ENCODE data around the gene KIAA1671.
A peak's percentile ranks its signal among the peaks of the same experiment; 100 is the strongest.

Gene KIAA1671

DNA sequence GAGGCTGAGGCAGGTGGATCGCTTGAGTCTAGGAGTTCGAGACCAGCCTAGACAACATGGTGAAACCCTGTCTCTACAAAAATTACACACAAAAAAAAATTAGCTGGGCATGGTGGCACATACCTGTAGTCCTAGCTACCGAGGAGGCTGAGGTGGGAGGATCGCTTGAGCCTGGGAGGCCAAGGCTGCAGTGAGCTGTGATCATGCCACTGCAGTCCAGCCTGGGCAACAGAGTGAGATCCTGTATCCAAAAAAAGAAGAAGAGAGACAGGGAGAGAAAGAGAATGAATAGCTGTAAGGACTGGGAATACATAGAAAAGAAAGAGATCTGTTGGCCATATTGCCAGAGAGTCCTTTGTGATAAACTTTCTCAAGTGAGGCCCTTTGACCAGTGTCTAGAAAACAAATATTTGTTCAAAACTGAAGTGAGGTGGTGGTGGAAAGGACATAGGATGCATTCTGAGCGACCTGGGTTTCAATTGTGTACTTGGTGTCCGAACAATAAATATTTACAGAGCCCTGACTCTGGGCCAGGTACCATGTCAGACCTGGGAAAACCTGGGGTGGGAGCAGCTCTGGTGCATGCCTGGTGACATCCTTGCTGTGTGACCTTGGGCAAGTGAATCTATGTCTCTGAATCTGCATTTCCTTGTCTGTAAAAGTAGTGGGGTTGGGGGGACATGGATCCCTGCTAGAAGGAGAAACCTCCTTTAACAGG is 157.5 kb downstream of the KIAA1671 start:
- no peak for DNase-seq (ENCODE audit: extremely low read depth in 1 of 2, low read depth in 1 of 2)

GRCh38 chr22:25110596-25110845 is 158.0 kb downstream of the KIAA1671 start:
- DNase-seq (ENCODE audit: extremely low read depth in 1 of 2, low read depth in 1 of 2) = no peak

- peak in 1 of 2 donors; percentile 10 for DNase-seq (ENCODE audit: extremely low read depth in 1 of 2, low read depth in 1 of 2)
Observed at GRCh38 chr22:25110846-25111578, 158.5 kb downstream of the KIAA1671 start.

DNA sequence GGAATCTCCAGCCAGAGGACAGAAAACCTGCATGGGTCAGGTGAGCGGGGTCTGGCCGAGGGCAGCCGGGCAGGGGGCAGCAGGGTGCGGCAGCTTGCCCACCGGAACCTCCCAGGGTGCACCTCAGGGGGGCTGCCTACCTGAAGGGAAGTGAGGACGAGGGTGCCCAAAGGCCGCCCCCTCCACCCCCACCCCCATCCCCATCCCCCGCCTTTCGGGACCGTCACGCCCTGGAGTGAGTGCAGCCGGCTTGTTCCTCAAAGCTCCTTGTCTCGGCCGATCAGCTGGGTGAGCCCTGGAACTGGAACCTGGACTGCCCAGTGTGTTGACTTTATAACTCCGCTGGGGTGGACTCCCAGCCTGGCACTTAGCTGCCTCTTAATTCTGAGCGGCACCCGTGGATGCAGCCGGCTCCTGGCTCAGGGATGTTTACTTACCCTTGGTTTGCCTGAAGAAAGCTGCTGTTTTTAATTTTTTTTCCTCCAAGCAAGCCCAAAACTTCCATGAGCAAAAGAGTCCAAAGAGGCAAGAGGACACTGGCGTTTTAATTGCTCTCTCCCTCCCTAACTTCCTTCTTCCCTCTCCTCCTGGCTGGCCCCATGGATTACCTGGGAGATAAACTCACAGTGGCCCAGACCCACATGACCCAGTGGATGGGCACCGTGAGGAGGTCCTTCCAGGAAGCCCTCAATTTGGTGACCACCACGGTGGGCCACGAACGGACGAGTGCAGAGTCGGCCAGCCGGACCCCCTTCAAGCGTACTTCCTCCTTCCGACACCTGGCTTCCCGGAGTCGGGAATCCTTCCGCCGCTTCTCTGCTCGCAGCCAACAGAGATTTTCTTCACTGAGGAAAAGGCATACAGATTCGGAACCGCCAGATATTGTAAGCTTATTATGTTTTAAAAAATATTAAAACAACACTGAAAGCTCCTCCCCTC is 159.3 kb downstream of the KIAA1671 start:
- DNase-seq (ENCODE audit: extremely low read depth in 1 of 2, low read depth in 1 of 2) = no peak

GRCh38 chr22:25112538-25113253 is 160.2 kb downstream of the KIAA1671 start:
- no peak for DNase-seq (ENCODE audit: extremely low read depth in 1 of 2, low read depth in 1 of 2)

DNA sequence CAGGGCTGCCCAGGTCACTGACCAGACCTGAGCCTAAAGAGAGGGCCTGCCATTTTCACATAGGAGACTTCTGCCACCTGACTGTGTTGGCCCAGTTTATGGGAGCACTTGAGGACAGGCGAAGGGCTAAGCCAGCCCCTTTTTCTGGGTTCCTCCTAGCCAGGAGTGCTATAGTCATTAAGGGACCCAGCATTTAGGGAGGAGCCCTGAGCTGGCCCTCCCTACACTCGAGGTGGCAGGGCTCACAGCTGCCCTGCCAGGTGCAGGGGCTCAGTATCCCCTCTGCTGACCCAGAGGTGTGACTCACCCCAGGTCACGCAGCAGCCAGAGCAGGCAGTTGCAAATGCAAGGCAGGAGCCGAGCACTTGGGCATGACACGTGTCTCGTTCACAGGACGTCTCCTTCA is 160.8 kb downstream of the KIAA1671 start:
- no peak for DNase-seq (ENCODE audit: extremely low read depth in 1 of 2, low read depth in 1 of 2)

- no peak for DNase-seq (ENCODE audit: extremely low read depth in 1 of 2, low read depth in 1 of 2)
Observed at GRCh38 chr22:25114369-25115362, 162.2 kb downstream of the KIAA1671 start.

DNA sequence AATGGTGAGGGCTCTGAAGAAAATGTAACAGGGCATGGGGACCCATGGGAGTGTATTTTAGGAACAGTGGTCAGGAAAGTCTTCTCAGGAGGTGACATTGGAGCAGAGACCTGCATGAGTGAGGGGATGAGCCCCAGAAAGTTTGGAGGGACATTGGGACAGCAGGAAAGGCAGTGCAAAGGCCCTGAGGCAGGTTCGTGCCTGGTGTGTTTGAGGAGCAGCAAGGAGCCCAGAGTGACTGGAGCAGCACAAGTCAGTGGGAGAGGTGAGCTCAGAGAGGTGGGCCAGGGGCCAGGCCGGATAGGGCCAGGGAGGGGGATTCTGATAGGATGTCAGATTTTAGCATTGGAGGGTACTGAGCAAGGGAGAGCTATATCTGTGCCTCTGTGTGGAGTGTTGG is 167.1 kb downstream of the KIAA1671 start:
- no peak for DNase-seq (ENCODE audit: extremely low read depth in 1 of 2, low read depth in 1 of 2)

GRCh38 chr22:25120093-25120561 is 167.6 kb downstream of the KIAA1671 start:
- no peak for DNase-seq (ENCODE audit: extremely low read depth in 1 of 2, low read depth in 1 of 2)

- DNase-seq (ENCODE audit: extremely low read depth in 1 of 2, low read depth in 1 of 2) = no peak
Observed at GRCh38 chr22:25120761-25121212, 168.3 kb downstream of the KIAA1671 start.

- no peak for DNase-seq (ENCODE audit: extremely low read depth in 1 of 2, low read depth in 1 of 2)
Observed at GRCh38 chr22:25122136-25122764, 169.7 kb downstream of the KIAA1671 start.

DNA sequence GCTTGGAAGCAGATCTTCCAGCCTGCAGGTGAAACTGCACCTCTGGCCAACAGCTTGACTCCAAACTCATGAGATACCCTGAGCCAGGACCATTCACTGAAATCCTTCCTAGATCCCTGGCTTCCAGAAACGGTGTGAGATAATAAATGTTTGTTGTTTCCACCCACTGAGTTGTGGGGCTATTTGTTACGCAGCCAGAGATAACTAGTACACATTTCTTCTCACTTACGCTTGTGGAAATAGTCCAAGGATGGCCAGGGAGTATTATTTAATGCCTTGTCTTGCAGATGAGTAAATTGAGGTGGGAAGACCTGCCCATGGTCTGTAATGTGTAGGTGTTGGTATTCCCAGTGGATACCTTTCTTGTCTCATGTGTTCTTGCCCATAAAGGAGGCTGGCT is 171.2 kb downstream of the KIAA1671 start:
- no peak for DNase-seq (ENCODE audit: extremely low read depth in 1 of 2, low read depth in 1 of 2)

- DNase-seq (ENCODE audit: extremely low read depth in 1 of 2, low read depth in 1 of 2) = no peak
Observed at GRCh38 chr22:25125693-25126357, 173.3 kb downstream of the KIAA1671 start.

- DNase-seq (ENCODE audit: extremely low read depth in 1 of 2, low read depth in 1 of 2) = no peak
Observed at GRCh38 chr22:25126510-25126909, 174.0 kb downstream of the KIAA1671 start.

GRCh38 chr22:25127318-25127717 is 174.8 kb downstream of the KIAA1671 start:
- no peak for DNase-seq (ENCODE audit: extremely low read depth in 1 of 2, low read depth in 1 of 2)

GRCh38 chr22:25130462-25130861 is 177.9 kb downstream of the KIAA1671 start:
- DNase-seq (ENCODE audit: extremely low read depth in 1 of 2, low read depth in 1 of 2) = no peak

DNA sequence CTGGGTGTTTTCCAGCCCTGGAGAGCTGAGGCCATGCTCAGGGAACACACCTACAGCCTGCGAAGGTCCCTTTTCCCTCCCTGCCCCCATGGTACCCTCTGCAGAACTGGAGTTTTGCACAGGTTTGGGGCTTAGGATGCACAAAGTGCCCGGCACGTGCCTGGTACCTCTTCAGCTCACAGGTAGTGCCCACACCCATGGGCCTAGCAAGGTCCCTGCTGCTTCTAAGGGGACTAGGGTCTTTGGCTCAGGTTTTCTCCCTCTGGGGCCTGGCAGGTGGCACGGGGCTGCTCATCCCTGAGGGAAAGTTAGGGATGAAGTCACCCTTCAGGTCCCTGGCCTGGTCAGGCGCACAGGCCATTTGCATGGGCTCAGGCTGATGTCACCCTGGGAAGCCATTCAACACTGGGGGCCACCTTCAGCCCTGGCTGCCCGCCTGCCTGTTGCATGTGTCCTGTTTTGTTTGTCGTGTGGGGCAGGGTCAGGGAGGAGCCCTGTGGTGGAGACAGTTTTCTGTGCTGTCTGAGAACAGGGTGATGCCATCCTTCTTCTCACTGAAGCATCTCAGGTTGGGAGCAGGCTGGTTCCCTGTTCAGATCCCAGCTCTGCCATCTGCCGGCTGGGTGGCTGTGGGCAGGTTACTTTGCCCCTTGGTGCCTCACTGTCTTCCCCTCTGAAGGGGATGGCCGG is 178.8 kb downstream of the KIAA1671 start:
- no peak for DNase-seq (ENCODE audit: extremely low read depth in 1 of 2, low read depth in 1 of 2)

GRCh38 chr22:25134028-25134427 is 181.5 kb downstream of the KIAA1671 start:
- no peak for DNase-seq (ENCODE audit: extremely low read depth in 1 of 2, low read depth in 1 of 2)

All from stimulated activated CD8-positive, alpha-beta memory T cell treated with anti-CD3 and anti-CD28 coated beads, Interleukin-7, amount 100 ng/mL, for 48 hours (primary cell).